AG20443 (cell line): Measurements from ENCODE around the gene CACUL1.
A peak's percentile ranks its signal among the peaks of the same experiment; 100 is the strongest.

Experiments used
- DNase-seq: peaks from one replicate; pipeline ENCODE4 v3.0.0; 2012; ENCODE audit warnings: low spot score, mixed read lengths

The CACUL1 gene

DNA sequence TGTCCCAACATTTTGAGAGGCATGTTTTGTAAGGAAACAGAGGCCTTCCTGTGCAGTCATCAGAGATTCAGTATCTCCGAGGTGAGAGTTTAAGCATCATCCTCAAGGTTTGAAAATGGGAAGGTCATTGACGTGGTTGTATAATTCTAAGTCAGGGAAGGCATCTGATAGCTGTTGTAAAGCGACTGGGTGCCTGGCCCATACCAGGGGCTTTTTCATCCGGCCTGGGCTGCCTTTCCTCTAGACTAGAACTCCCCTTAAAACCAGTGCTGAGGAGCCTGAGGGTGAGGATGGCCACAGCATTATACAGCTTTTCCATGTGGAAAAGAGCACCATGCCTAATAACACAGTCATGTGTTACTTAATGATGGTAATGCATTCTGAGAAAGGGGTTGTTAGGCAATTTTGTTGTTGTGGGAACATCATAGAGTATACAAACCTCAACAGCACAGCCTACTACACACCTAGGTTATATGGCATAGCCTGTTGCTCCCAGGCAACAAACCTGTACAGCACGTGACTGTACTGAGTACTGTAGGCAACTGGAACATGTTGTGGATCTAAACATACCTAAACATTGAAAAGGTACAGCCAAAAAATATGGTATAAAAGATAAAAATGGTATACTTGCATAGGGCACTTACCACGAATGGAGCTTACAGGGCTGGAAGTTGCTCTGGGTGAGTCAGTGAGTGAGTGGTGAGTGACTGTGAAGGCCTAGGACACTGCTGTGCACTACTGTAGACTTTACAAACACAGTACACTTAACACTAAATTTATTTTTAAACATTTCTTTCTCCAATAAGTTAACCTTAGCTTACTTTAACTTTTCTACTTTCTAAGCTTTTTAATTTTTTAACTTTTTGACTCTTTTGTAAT is 13.5 kb upstream of the CACUL1 start:
- no peak for DNase-seq

- DNase-seq, result no peak
These were observed 12.7 kb upstream of the CACUL1 start for GRCh38 chr10:118767297-118768040.

- DNase-seq, result peak; percentile 24
These were observed 9.4 kb upstream of the CACUL1 start for GRCh38 chr10:118764195-118764594.

DNA sequence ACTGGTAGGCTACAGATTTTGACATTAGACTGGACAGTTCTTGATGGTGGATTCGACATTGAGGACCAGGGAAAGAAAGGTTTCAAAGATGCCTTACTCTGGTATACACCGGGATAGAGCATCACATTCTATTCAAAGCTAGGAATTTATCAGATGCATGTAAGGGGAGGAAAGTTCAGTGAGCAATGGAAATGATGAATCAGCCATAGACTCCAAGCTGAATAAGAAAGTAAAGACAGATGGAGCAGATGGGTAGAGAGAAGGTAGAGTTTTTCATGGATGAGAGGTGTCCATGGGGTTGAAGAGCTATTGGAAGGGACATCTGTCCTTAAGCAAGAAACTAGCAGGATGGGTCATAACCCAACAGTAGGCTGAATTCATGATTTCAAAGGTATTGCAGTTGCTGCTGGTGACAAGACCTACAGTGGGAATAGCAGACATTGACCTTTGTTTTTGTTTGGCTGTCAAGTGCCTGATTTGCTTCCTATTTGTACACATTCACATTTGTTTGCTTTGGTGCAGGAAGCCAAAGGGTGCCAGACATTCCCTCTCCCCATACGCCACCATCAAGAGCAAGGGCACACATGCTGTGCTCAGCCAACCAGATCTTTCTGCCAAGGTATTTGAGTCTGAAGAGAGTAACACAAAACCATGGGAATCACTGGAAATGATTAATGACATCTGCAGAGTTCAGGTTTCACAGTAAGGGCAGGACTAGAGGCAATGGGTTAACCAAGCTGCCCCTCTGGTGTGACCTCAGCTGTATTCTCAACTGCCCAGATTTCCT is 8.6 kb upstream of the CACUL1 start:
- no peak for DNase-seq

GRCh38 chr10:118760265-118760664 is 5.5 kb upstream of the CACUL1 start:
- no peak for DNase-seq

DNA sequence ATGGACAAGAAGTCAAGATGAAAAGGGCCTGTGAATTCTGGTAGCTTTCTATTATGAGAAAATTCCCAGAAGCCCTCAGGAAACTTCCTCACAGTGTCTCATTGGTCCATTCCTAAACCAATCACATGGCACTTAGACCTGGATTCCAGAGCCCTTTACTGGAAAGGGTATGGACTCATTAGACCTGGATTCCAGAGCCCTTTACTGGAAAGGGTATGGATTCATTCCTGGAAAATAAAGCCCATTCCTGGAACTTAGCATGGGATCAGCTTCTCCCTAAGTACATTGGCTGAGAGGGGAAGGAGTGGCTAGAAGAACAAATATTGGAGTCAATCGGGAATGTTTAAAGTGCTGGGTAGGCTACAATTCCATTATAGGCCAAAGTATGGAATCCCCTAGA is 3.7 kb upstream of the CACUL1 start:
- no peak for DNase-seq

DNA sequence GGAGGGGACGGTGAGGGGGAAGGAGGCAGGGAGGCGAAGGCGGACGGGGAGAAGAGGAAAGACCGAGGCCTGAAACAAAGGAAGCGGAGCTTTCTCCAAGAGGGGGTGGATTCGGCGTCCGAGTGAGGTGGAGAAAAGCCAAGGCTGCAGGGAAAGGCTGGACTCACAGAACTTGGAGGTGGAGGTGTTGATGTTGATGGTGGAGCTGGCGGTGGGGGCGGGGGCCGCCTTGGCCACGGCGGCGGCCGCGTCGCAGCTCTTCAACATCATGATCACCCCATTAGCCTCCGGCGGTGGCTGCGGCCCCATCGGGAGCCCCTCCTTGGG is 578 bp downstream of the CACUL1 start:
- DNase-seq, result peak; percentile 46

- DNase-seq, result no peak
These were observed 1.2 kb downstream of the CACUL1 start for GRCh38 chr10:118753331-118754228.

DNA sequence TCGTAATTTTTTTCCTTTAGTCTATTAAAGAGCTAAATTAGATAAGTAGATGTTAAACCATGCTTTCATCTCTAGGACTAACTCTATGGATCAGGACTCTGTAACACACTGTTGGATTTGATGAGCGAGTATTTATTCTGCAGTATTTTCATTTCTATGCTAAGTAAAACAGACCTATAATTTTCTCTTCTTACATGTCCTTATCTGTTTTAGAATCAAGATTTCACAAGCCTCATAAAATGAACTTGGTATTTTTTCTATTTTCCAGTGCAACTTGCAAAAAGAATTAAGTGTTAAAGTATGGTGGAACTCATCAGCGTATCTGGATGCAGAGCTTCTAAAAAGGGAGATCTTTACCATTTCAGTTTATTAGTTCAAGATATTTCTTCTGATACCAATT is 2.4 kb downstream of the CACUL1 start:
- no peak for DNase-seq

GRCh38 chr10:118751265-118751664 is 3.5 kb downstream of the CACUL1 start:
- DNase-seq, result no peak

- DNase-seq, result no peak
These were observed 6.7 kb downstream of the CACUL1 start for GRCh38 chr10:118748041-118748440.

GRCh38 chr10:118746246-118746645 is 8.5 kb downstream of the CACUL1 start:
- DNase-seq, result no peak

GRCh38 chr10:118745056-118745455 is 9.7 kb downstream of the CACUL1 start:
- DNase-seq, result no peak

DNA sequence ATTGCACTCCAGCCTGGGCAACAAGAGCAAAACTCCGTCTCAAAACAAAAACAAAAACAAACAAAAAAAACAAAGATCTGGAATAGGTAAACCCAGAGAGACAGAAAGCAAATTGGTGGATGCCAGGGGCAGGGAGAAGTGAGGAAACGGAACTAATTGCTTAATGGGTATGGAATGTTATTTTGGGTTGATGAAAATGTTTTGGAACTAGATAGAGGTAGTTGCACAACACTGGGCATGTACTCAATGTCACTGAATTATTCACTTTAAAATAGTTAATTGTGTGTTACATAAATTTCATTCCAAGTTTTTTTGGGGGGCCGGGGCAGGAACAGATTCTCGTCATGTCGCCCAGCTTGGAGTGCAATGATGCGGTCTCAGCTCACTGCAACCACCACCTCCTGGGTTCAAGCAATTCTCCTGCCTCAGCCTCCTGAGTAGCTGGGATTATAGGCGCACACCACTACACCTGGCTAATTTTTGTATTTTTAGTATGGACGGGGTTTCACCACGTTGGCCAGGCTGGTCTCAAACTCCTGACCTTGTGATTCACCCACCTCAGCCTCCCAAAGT is 10.3 kb downstream of the CACUL1 start:
- peak; percentile 69 for DNase-seq

- DNase-seq, result no peak
These were observed 12.0 kb downstream of the CACUL1 start for GRCh38 chr10:118742782-118743181.

DNA sequence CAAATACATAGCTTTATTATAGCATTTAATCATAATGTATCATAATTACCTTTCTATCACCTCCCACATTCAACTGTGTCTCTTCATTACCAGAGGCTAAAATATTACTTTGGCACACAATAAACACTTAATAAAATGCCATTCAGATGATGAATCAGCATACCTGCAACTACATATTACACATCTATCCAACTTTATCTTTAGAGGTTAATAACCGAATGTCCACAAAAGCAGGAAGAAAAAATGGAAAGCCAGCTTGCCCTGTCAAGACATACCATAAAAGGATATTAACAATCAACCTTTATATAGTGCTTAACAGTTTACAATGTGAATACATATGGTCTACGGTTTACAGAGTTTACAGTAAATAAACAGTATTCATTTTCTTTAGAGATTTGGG is 12.7 kb downstream of the CACUL1 start:
- DNase-seq, result no peak

DNA sequence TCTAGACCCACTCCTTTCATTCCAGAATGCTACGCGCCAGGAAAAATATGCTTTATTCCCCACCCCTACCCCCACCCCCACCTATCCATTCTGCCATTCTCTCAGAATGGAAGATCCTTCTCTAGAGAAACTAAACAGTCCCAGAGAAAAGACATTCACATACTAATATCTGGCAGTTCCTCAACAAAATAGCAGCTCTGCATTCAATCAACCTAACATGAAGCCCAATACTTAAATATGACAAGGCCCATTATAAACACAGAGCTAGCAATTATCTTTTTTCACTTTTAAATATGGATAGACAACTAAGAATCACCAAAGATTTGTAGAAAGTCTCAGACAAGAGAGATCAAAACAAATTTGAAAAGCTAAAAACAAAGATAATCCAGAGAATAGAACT is 16.4 kb downstream of the CACUL1 start:
- DNase-seq, result no peak

- no peak for DNase-seq
These were observed 17.0 kb downstream of the CACUL1 start for GRCh38 chr10:118737603-118738302.

DNA sequence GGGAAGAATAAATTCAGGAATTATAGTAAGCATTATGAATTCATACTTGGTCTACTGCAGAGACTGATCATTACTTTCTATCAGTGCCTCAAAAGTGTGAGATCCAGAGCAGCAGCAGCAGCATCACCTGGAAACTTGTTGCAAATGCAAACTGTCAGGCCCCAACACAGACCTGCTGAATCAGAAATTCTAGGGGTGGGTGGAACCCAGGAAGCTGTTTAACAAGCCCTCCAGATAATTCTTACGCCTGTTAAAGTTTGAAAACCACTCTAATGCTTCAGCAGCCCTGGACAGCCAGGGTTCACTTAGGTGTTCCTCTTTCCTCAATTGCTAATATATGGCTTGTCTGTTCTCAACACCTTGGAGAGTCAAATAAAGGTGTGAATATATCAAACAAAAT is 19.5 kb downstream of the CACUL1 start:
- DNase-seq, result no peak

DNA sequence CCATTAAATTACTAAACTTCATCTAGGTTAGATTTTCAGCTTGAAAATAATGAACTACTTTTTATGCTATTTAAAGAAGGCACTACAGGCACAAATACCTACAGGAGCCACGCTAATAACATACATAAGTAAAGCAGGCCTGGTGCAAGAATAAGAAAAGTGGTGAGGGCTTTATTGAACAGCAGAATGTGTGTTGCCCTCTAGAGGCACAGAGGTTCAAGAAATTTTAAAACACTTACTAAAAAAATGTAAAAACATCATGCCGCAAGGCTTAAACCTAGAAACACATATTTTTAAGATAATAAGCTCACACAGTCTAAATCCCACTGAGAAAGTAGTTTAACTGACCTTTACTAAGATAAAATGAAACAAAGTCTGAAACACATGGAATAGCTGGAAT is 20.3 kb downstream of the CACUL1 start:
- no peak for DNase-seq
